AG08395 (cell line): ENCODE data around the gene CACNB1.
"Not testable (repeated sequence)": the region's sequence is repeated elsewhere in the genome, so short reads cannot be mapped to it uniquely, and the experiment has no call there.

ENCODE experiments used
- DNase-seq: peaks from one replicate; pipeline ENCODE4 v3.0.0; 2012; ENCODE audit warnings: mixed read lengths, low spot score

The CACNB1 gene

GRCh38 chr17:39151150-39151942, 46.1 kb downstream of the CACNB1 start, which contains the start of gene PLXDC1:
TSS of gene PLXDC1 (minus strand) at chr17:39151637. CDS start at chr17:39151437, 200 bp downstream.
- no peak for DNase-seq

GRCh38 chr17:39150795-39151149, 46.7 kb downstream of the CACNB1 start:
- DNase-seq = no peak

GRCh38 chr17:39150104-39150634, 47.3 kb downstream of the CACNB1 start:
- DNase-seq = no peak

GRCh38 chr17:39147221-39148185, 50.0 kb downstream of the CACNB1 start:
- DNase-seq = no peak

GRCh38 chr17:39146273-39146672, 51.2 kb downstream of the CACNB1 start:
- no peak for DNase-seq

- no peak for DNase-seq
Measured at GRCh38 chr17:39145143-39145542, 52.3 kb downstream of the CACNB1 start.

GRCh38 chr17:39144416-39144840, 53.0 kb downstream of the CACNB1 start:
- peak; percentile 62 for DNase-seq

GRCh38 chr17:39143552-39144093, 53.8 kb downstream of the CACNB1 start:
- DNase-seq = no peak

- no peak for DNase-seq
Measured at GRCh38 chr17:39141915-39142664, 55.4 kb downstream of the CACNB1 start.

- no peak for DNase-seq
Measured at GRCh38 chr17:39141294-39141693, 56.2 kb downstream of the CACNB1 start.

GRCh38 chr17:39139561-39139960, 57.9 kb downstream of the CACNB1 start:
- DNase-seq = no peak

GRCh38 chr17:39139161-39139511, 58.3 kb downstream of the CACNB1 start:
- DNase-seq = peak; percentile 94

- no peak for DNase-seq
Measured at GRCh38 chr17:39138431-39139160, 58.9 kb downstream of the CACNB1 start.

GRCh38 chr17:39134878-39135277, 62.6 kb downstream of the CACNB1 start:
- DNase-seq = no peak

GRCh38 chr17:39132192-39132610, 65.3 kb downstream of the CACNB1 start:
- peak; percentile 93 for DNase-seq

- no peak for DNase-seq
Measured at GRCh38 chr17:39131616-39132015, 65.9 kb downstream of the CACNB1 start.

GRCh38 chr17:39130205-39130604, 67.3 kb downstream of the CACNB1 start:
- no peak for DNase-seq

GRCh38 chr17:39129544-39129943, 67.9 kb downstream of the CACNB1 start:
- DNase-seq = not testable (repeated sequence)

GRCh38 chr17:39126436-39126835, 71.0 kb downstream of the CACNB1 start:
- no peak for DNase-seq

GRCh38 chr17:39125143-39125875, 72.2 kb downstream of the CACNB1 start:
- no peak for DNase-seq
